Hematopoietic multipotent progenitor cell treated with erythropoietin and hydrocortisone succinate and interleukin-3 and kit ligand, for 15 days (in vitro differentiated cells): ENCODE data around the gene CPB2.

Experiments
- DNase-seq: peaks from one replicate; pipeline ENCODE4 v3.0.0-alpha.2; 2015; ENCODE audit warnings: low spot score

CPB2 gene

GRCh38 chr13:46104868-46105267 lies at the start of gene CPB2:
Gene CPB2 (minus strand): TSS chr13:46105033. CDS start chr13:46105009, 24 bp downstream.
- no peak for DNase-seq

GRCh38 chr13:46154136-46154801 lies 49.4 kb upstream of the CPB2 start:
- DNase-seq: no peak

DNA sequence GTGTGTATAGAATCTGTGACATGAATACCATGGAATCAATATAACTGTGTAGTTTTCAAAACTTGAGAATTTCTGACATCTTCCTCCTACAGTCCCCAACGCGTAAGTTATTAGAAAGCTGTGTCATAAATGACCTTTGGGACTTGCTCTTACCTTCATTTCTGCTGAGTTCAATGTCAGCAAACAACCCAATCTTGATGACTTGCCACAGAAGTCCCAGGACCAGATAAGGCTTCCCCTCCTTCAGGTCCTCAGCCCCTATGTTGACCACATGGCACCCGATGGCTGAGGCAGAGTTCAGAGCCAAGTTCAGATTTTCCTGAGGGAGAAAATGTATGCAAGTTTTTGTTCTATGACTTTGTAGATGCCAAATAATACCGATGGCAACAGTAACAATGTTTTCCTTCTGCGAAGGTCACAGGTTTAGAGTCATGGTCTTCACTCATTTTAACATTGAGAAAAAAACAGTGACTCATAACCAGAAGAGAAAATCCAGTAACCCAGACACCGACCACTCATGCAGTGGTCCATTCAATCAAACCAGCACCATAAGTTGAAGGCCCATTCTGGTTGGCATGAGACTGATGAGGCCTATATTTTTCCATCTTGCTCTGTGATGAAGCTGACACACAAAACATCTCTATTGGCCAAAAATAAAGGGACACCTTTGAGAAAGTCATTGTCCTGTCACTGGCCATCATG lies 47.9 kb upstream of the CPB2 start:
- DNase-seq: no peak

DNA sequence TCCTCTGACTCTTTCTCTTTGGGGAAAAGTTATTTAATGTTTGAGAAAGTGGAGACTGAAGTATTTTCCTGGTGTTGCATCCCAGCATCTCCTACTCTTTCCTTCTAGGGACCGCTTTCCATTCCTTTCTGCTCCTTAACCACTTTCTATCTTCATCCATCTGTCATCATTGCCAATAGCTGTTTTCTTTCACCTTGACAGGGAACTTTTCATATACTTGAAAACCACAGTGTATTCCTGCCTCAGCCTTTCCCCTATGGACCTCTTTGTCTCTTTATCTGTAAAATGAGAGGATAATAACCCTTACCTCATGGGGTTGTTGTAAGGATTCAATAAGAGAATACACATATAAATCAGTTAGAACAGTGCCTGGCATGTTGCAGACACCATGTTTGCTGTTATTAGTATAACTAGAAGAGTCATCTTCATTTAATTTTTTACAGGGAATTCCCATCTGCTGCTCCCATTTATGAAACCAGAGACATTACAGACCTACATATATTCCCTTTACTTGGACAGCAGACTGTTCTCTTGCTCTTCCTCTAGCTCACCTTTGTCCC lies 45.4 kb upstream of the CPB2 start:
- DNase-seq: no peak

GRCh38 chr13:46149272-46150133 lies 44.7 kb upstream of the CPB2 start:
- DNase-seq: no peak

- no peak for DNase-seq
Measured at GRCh38 chr13:46146898-46147297, 42.1 kb upstream of the CPB2 start.

- no peak for DNase-seq
Measured at GRCh38 chr13:46145950-46146349, 41.1 kb upstream of the CPB2 start.

DNA sequence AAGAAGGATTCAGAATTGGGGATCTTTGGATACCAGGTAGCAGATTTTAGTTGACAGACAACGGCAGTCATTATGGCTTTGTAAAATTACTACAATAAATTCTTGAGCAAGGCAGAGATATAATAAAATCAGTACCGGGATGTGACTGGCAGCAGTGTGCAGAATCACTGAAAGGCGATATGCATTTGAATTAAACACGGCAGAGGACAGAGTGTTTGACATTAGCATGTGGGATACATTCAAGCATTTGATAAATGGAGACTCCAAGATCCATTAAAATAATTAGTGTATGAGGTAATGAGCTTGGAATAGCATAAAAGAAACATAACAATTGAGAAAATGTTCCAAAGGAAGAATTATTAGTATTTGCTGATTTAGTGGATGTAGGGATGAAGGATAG lies 40.3 kb upstream of the CPB2 start:
- no peak for DNase-seq

- no peak for DNase-seq
Measured at GRCh38 chr13:46143184-46143701, 38.4 kb upstream of the CPB2 start.

- no peak for DNase-seq
Measured at GRCh38 chr13:46142776-46143175, 37.9 kb upstream of the CPB2 start.

DNA sequence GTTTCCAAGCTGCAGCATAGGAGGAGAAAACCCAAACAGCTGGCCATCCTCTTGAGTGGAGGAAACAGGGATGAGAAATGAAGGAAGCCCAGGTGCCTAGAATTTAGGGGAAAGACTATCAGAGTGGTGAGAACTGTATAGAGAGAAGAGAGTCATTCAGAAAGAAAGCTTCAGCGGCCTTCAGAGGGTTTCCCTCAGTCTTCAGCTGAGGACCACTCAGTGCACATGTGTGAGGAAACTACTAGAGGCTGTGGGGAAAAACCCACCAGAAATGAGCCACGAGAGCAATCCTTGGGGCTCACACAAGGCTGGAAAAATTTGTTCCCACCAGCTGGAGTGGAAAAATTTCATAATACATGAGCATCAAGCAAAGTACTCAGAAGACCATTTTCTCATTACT lies 35.2 kb upstream of the CPB2 start:
- DNase-seq: no peak

DNA sequence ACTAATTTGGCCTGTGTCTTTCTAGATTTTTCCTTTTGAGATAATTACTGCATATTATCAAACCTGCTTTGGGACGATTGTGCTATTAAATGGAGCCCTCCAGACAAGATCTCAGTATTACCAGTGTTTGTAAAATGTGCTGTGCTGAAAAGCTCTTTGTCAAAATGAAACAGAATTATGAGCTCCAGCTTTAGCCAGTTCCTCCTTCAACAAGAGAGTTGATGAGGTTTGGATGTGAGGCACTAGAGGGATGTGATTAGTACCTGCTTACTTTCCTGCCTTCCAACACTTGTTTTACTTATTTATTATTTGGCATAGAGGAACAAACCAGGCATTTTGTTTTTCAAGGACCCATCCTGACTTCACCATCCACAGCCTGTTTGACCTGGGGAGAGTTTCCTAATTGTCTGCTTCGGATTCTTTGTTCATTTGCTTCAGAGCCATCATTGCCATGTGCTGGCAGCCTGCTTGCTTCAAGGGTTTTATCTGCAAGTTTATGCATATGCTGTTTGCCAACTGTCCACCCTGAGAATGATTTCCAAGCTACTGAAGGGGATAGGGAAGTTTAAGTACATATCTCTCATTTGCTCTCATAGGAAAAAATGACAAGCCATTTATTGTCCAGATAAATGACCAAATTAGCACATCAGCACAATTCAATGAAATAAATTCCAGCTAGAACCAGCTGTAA lies 32.9 kb upstream of the CPB2 start:
- DNase-seq: no peak

DNA sequence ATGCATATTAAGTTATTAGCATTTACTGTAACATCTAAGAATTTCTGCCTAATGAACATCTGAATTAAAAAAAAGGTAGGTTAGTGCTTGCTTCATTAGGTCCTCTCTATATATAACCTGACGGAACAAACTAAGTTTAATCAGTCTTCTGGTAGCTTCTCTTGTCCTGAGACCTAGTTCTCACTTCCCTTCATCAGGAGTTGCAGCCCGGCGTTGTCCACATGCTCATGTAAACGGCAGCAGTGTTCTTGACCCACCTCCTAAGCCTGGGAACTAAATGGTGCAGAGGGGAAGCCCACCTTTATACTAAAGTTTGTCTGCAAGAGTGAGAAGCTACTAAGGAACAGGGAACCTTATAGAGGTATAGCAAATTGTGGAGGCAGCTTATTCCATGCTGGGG lies 31.9 kb upstream of the CPB2 start:
- DNase-seq: no peak

DNA sequence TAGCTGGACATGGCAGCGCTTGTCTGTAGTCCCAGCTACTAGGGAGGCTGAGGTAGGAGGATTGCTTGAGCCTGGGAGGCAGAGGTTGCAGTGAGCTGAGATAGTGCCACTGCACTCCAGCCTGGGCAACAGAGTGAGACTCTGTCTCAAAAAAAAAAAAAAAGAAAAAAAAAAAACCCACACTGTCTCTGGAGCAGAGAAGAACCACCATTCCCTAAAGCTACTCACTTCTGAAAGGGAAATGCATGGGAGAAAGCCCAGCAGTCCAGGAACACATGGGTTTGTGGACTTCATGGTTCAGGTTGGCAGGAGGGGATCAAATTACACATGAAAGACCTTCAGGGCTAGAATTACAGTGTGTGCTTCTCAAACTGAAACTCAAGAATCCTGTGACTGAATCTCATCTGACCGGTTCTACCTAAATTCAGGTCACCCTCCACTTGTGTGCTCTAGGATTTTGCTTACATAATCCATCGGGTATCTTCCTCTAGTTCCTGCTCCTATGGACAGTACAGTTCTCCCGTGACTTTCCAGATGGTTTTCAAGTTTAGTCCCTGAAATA lies 30.2 kb upstream of the CPB2 start:
- DNase-seq: no peak

- DNase-seq: no peak
Measured at GRCh38 chr13:46134494-46134893, 29.7 kb upstream of the CPB2 start.

- no peak for DNase-seq
Measured at GRCh38 chr13:46132109-46132508, 27.3 kb upstream of the CPB2 start.

DNA sequence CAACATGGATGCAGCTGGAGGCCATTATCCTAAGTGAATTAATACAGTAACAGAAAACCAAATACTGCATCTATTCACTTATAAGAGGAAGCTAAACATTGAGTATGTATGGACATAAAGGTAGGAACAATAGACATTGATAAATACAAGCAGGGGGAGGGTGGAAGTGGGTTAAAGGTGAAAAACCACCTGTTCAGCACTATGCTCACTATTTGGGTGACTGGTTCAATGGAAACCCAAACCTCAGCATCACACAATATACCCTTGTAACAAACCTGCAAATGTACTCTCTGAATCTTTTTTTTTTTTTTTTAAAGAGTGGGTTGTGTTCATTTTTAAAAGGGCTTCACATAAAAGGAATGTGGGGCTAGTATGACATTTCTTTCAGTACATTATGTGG lies 26.9 kb upstream of the CPB2 start:
- DNase-seq: no peak

DNA sequence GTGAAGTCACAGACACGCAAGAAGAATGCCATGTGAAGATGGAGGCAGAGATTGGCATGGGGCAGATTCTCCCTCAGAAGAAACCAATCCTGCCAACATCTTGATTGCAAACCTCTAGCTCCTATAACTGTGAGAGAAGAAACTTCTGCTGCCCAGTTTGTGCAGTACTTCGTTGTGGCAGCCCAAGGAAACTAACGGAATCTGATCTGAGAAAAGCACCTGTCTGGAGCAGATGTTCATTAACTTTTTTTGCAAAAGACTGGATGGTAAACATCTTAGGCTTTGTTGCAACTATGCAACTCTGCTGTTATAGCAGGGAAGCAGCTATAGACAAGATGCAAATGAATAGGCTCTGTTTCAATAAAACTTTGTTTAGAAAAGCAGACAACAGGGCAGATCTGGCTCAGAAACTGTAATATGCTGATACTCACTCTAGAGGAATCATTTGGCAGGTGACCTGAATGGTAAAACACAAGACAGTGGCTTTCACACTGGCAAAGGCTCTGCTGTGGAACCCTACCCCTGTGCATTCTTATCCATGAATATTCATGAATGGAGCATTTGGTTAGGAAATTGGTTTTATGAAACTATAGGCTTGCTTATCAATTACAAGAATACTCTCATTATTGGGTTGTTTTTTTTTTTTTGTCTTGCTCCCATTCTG lies 25.3 kb upstream of the CPB2 start:
- DNase-seq: no peak

DNA sequence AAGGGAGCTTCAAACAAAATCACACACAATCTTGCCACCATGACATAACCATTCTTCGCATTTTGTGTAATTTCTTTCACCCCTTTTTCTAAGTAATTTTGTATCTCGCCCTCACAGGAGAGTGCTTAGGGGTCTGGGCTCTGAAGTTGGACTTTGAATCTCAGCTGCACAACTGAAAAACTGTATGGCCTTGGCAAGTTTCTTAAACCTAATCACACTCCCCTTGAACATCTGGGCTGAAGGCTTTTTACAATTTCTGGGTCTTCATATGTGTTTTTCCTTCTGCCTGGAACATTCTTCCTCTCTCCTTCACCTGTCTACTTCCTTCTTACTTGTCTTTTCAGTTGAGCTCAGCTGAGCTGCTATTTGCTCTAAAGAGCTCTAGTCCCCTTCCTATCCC lies 24.3 kb upstream of the CPB2 start:
- no peak for DNase-seq

DNA sequence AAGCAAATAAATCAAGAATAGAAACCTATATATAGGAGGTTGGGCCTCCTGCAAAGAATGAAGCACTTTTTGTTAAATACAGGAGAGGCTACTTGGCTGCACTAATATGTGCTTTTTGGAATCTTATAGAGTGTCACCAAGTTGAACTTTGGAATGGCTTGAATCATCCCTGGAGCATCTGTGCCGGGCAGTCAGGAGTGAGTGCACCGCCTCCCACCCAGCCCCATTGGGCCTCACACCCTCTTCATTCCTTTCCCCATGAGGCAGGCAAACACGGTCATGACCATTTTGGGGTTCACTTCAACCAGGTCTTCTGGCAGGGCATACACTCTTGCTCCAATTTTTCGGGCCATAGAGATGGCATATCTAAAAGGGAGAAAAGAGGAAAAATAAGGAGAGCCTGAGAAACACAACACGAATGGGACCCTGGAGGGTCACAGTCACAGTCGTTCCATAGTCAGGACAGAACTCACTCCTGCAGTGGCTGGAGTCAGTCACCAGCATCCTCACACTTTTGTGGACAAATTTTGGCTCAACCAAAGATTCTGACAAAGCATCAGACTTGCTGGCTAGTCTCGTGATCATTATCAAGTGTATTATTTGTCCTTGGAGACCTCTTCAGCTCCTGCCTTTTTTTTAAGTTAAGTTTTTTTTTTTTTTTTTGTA lies 22.7 kb upstream of the CPB2 start:
- DNase-seq: no peak
